Hepatocyte (in vitro differentiated cells): ENCODE results near the gene ALG3. TPM values are rescaled to one million over a fixed set of nuclear protein-coding genes. Genes with fewer than 3 reads are reported as not detected.

ENCODE experiments used
- DNase-seq: peaks from one replicate; pipeline ENCODE4 v3.0.0-alpha.2; 2016; ENCODE audit warnings: low spot score
- H2AFZ ChIP-seq: fragments of 200-600 bp; sonication (generic); 2 replicates; pipeline ENCODE4 v1.6.0; 2016; ENCODE audit warnings: antibody characterized with exemption, mild to moderate bottlenecking
- H3K27ac ChIP-seq: fragments of 200-600 bp; sonication (generic); 2 replicates; pipeline ENCODE4 v1.5.1; 2016; ENCODE audit warnings: mild to moderate bottlenecking
- H3K27me3 ChIP-seq: fragments of 200-600 bp; sonication (generic); 2 replicates; pipeline ENCODE4 v1.6.1; 2016
- H3K36me3 ChIP-seq: fragments of 200-600 bp; sonication (generic); replicated peaks from 2 replicates; pipeline ENCODE4 v1.5.1; 2016; ENCODE audit warnings: low read depth; ENCODE audit not compliant: insufficient read depth
- H3K4me1 ChIP-seq: fragments of 200-600 bp; sonication (generic); 2 replicates; pipeline ENCODE4 v1.5.1; 2016; ENCODE audit warnings: mild to moderate bottlenecking, moderate library complexity; ENCODE audit not compliant: insufficient read depth
- H3K4me2 ChIP-seq: fragments of 200-600 bp; sonication (generic); 2 replicates; pipeline ENCODE4 v1.6.0; 2016
- H3K4me3 ChIP-seq: fragments of 200-600 bp; sonication (generic); 2 replicates; pipeline ENCODE4 v1.5.1; 2016; ENCODE audit warnings: mild to moderate bottlenecking
- H3K79me2 ChIP-seq: fragments of 200-600 bp; sonication (generic); 2 replicates; pipeline ENCODE4 v1.6.0; 2017; ENCODE audit warnings: mild to moderate bottlenecking
- H3K9me2 ChIP-seq: fragments of 200-600 bp; sonication (generic); replicated peaks from 2 replicates; pipeline ENCODE4 v1.6.0; 2017; ENCODE audit warnings: mild to moderate bottlenecking; ENCODE audit not compliant: insufficient read depth
- H3K9me3 ChIP-seq: fragments of 200-600 bp; sonication (generic); 2 replicates; pipeline ENCODE4 v1.5.1; 2016; ENCODE audit warnings: low read depth, mild to moderate bottlenecking
- H4K20me1 ChIP-seq: fragments of 200-600 bp; sonication (generic); 2 replicates; pipeline ENCODE4 v1.6.0; 2016; ENCODE audit warnings: mild to moderate bottlenecking; ENCODE audit not compliant: insufficient read depth, poor library complexity, severe bottlenecking
- EZH2 ChIP-seq: fragments of 200-600 bp; sonication (generic); IDR thresholded peaks from 2 replicates; pipeline ENCODE4 v1.6.1; 2016; ENCODE audit warnings: antibody characterized with exemption, mild to moderate bottlenecking, borderline replicate concordance
- EZH2phosphoT487 ChIP-seq: fragments of 200-600 bp; sonication (generic); IDR thresholded peaks from one replicate; pipeline ENCODE4 v1.6.1; 2018; ENCODE audit warnings: antibody characterized with exemption, mild to moderate bottlenecking, low read depth, moderate library complexity; ENCODE audit not compliant: unreplicated experiment, severe bottlenecking
- WGBS: methylation state at CpG from one replicate; pipeline ENCODE4 v1.1.6; 2016; ENCODE audit warnings: low lambda C conversion rate; ENCODE audit errors: missing lambda C conversion rate; 5-methylcytosine and 5-hydroxymethylcytosine counted together
- polyA plus RNA-seq: library from polyadenylated mRNA; unstranded; fragments of >200 nt; fragmentation: Nextera tagmentation; extraction: Ambion mirVana; gene quantifications from 2 replicates; pipeline ENCODE4 v1.2.1, GENCODE V29; 2016
- total RNA-seq: library from RNA; depleted of rRNA; stranded (reverse); fragments of >200 nt; gene quantifications from 2 replicates; pipeline ENCODE4 v1.2.3, GENCODE V29; 2014
- TF ChIP-seq, protein P1 (sequence below): fragments of 200-600 bp; sonication (generic); IDR thresholded peaks from 2 replicates; pipeline ENCODE4 v1.5.1; 2016; ENCODE audit warnings: antibody characterized with exemption, mild to moderate bottlenecking; ENCODE audit not compliant: poor library complexity

Gene ALG3
- total and polyA plus RNA-seq, 2 experiments from 2014 or later, result 52.3 to 122 TPM

DNA sequence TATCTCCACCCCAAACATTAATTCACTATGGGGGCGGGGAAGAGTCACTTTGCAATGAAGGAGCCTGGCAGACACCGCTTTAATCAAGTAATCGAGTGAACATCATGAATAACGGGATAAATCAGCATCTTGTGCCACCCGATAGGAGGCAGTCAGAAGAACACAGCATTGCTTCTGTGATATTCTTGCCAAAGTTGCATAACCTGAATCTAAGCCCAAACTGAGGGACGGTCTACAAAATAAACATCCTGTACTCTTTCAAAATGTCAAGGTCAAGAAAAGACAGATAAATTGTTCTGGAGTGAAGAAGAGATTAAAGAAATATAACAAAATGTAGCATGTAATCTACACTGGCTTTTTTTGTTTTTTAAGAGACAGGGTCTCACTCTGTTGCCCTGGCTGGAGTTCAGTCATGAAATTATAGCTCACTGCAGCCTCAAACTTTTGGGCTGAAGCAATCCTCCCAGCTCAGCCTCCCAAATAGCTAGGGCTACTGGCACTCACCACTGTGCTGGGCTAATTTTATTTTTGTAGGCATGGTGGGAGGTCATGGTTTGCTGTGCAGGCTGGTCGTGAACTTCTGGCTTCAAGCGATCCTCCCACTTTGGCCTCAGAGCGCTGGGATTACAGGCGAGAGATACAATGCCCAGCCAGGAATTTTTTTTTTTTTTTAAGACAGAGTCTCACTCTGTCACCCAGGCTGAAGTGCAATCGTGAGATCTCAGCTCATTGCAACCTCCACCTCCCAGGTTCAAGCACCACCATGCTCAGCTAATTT lies 39.4 kb downstream of the ALG3 start:
- TF ChIP-seq EZH2, result no peak
- TF ChIP-seq EZH2phosphoT487, result no peak
- TF ChIP-seq, protein P1, sequence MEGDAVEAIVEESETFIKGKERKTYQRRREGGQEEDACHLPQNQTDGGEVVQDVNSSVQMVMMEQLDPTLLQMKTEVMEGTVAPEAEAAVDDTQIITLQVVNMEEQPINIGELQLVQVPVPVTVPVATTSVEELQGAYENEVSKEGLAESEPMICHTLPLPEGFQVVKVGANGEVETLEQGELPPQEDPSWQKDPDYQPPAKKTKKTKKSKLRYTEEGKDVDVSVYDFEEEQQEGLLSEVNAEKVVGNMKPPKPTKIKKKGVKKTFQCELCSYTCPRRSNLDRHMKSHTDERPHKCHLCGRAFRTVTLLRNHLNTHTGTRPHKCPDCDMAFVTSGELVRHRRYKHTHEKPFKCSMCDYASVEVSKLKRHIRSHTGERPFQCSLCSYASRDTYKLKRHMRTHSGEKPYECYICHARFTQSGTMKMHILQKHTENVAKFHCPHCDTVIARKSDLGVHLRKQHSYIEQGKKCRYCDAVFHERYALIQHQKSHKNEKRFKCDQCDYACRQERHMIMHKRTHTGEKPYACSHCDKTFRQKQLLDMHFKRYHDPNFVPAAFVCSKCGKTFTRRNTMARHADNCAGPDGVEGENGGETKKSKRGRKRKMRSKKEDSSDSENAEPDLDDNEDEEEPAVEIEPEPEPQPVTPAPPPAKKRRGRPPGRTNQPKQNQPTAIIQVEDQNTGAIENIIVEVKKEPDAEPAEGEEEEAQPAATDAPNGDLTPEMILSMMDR, result no peak
- Histone ChIP-seq H3K9me3 (no peaks in the 10 kb centered on the region), H3K4me1 (no peaks in the 10 kb centered on the region), H3K4me3 (no peak overlapping the region), H3K27ac (no peak overlapping the region), H3K4me2 (no peak overlapping the region), H2AFZ (no peak overlapping the region), H3K36me3 (no peaks in the 10 kb centered on the region), H3K9me2 (no peaks in the 10 kb centered on the region), H3K79me2 (no peaks in the 10 kb centered on the region), H4K20me1 (no peaks in the 10 kb centered on the region), H3K27me3 (no peaks in the 10 kb centered on the region)
- no peak for DNase-seq
- 84% methylated on average over 11 of the region's 11 CpGs for WGBS

DNA sequence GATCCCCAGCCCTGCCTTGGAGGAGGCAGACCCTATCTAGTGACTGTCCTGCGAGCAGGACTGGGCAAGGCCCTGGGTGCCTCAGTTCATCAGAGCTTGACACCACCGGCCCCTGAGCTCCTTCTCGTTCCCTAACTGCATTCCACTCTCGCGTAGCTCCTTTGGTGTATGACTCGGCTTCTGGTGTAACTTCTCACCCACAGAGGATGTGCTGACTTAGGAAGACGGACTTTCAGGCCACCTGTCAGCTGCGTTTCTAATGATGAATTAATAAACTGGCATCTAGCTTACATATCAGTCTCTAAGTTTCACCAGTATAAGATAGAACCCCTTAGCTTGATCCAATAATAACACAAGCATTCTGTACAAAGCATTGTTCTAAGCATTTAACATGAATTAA lies 45.2 kb downstream of the ALG3 start:
- no peak overlapping the region for H3K4me2 ChIP-seq
- TF ChIP-seq, protein P1, result no peak
- TF ChIP-seq EZH2 (no peak), EZH2phosphoT487 (no peak)
- 85% methylated on average over 8 of the region's 8 CpGs for WGBS
- no peaks in the 10 kb centered on the region for H3K27me3 ChIP-seq
- no peak overlapping the region for H2AFZ ChIP-seq
- H4K20me1 ChIP-seq, result no peaks in the 10 kb centered on the region
- H3K9me2 ChIP-seq, result no peaks in the 10 kb centered on the region
- H3K79me2 ChIP-seq, result no peaks in the 10 kb centered on the region
- H3K36me3 ChIP-seq, result no peaks in the 10 kb centered on the region
- no peaks in the 10 kb centered on the region for H3K9me3 ChIP-seq
- no peak overlapping the region for H3K27ac ChIP-seq
- H3K4me3 ChIP-seq, result no peak overlapping the region
- no peak for DNase-seq
- no peaks in the 10 kb centered on the region for H3K4me1 ChIP-seq

DNA sequence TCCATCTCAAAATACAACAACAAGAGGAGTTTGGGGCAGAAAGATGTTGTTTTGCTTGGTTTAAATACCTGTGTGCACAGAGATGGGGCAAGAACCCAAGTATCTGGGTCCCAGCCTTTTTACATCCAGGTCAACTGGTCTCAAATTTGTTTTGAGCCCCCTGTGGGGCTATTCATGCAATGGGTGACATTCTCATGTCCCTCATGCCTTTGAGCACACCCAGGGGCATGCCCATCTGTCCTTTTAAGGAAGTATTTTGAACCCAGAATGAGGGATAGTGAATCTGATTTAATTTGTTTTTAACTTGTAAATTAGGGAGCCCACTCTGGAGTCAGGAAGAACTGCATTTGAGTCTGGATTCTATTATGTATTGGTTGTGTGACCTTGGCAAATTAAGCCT lies 47.9 kb downstream of the ALG3 start:
- H3K79me2 ChIP-seq, result no peaks in the 10 kb centered on the region
- H3K9me2 ChIP-seq, result no peaks in the 10 kb centered on the region
- H3K4me2 ChIP-seq, result no peak overlapping the region
- no peaks in the 10 kb centered on the region for H3K27me3 ChIP-seq
- no peak overlapping the region for H3K4me3 ChIP-seq
- TF ChIP-seq, protein P1, result no peak
- TF ChIP-seq EZH2phosphoT487 (no peak), EZH2 (no peak)
- no peaks in the 10 kb centered on the region for H4K20me1 ChIP-seq
- H2AFZ ChIP-seq, result no peak overlapping the region
- H3K27ac ChIP-seq, result no peak overlapping the region
- DNase-seq, result no peak
- H3K36me3 ChIP-seq, result no peaks in the 10 kb centered on the region
- H3K9me3 ChIP-seq, result no peaks in the 10 kb centered on the region
- no peaks in the 10 kb centered on the region for H3K4me1 ChIP-seq
